ENCODE measurements around the gene DLGAP1. TPM values are rescaled to one million over a fixed set of nuclear protein-coding genes. Genes with fewer than 3 reads are reported as not detected.

DLGAP1 gene
- total RNA-seq, 2 experiments from 2014 or later: 0.31 to 0.36 TPM

DNA sequence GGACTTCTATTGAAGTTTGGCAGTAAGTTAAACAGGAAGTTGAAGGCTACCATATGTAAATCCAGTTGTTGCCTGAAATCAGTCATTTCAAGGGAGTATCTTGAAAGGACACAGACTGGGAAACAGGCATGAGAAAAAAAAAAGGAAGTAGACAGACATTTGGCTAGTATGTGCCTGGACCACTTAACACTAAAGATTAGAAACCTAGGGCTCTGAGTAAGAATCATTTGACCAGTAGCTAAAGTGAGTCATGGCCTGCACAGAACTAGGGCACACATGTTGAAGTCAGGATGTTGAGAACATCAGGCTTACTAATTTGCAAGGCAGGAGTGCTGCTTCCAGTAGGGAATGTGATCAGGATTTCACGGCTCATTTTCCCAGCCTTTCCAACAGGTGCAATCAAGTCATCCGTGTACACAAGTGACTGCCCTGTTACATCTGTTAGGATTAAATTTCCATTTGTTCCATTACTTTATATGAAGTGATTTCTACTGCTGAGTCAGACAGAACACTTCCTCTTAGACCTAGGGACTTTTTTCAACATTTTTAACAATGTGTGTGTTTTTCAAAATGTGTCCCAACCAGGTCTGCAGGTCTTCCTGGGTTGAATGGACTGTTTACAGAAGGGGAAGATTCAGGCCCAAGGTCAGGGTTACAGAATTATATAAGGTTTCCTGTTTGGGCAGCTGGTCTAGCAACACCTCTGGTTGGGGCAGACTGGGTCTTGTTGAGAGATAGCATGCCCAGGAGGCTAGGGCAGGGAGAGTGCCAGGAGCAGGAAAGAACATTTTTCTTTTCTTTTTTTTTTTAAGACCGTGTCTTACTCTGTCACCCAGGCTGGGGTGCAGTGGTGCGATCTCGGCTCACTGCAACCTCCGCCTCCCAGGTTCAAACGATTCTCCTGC is 859.5 kb downstream of the DLGAP1 start:
- intact Hi-C loops (cut with DNase I, micrococcal nuclease): loop anchor here (2.0 to 10.0 kb wide), 4 partner anchors 67 to 631 kb away; no protein-coding TSS in a partner anchor
- peak overlapping the region; percentile 89 to 98 for H3K27ac ChIP-seq (ENCODE audit: low read depth in 1 of 2, low read length in 2 of 2)
- peak in 6 of 14 experiments; percentile 11 to 78 (median 52) for DNase-seq
- no peaks in the 10 kb centered on the region for H3K27me3 Mint-ChIP-seq
- peaks cover 66% of the 10 kb centered on the region for H3K4me1 ChIP-seq (ENCODE audit: insufficient read depth, low read length)
- H3K36me3 Mint-ChIP-seq (ENCODE audit: low read depth): peaks cover 39% of the 10 kb centered on the region
- ChIA-PET CTCF (interaction anchor here (0.8 to 3.0 kb wide), 11 partner anchors 8 to 334 kb away, joined by 3 to 51 read pairs (median 12); partner anchors contain the start of genes MYL12B and TGIF1), POLR2A (interaction anchor here (0.6 to 5.6 kb wide), 17 partner anchors 10 to 349 kb away, joined by 3 to 185 read pairs (median 20); partner anchors contain the start of genes MYL12A, MYL12B and TGIF1)
- H3K36me3 ChIP-seq (ENCODE audit: insufficient read depth, low read length): peaks cover 4% of the 10 kb centered on the region
- no peaks in the 10 kb centered on the region for H3K9me3 Mint-ChIP-seq
- TF ChIP-seq, protein P1, sequence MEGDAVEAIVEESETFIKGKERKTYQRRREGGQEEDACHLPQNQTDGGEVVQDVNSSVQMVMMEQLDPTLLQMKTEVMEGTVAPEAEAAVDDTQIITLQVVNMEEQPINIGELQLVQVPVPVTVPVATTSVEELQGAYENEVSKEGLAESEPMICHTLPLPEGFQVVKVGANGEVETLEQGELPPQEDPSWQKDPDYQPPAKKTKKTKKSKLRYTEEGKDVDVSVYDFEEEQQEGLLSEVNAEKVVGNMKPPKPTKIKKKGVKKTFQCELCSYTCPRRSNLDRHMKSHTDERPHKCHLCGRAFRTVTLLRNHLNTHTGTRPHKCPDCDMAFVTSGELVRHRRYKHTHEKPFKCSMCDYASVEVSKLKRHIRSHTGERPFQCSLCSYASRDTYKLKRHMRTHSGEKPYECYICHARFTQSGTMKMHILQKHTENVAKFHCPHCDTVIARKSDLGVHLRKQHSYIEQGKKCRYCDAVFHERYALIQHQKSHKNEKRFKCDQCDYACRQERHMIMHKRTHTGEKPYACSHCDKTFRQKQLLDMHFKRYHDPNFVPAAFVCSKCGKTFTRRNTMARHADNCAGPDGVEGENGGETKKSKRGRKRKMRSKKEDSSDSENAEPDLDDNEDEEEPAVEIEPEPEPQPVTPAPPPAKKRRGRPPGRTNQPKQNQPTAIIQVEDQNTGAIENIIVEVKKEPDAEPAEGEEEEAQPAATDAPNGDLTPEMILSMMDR (IDR thresholded peaks at IDR 0.05): no peak
- peak overlapping the region; percentile 59 for H3K4me3 ChIP-seq (ENCODE audit: low read length)
- no peaks in the 10 kb centered on the region for H3K9me3 ChIP-seq (ENCODE audit: control insufficient read depth in 1 of 2, insufficient read depth in 1 of 2, low read length in 2 of 2)
- ATAC-seq (ENCODE audit: poor library complexity): no peak
- peak overlapping the region; percentile 100 for H3K27ac Mint-ChIP-seq
- H3K4me1 Mint-ChIP-seq (ENCODE audit: low read depth): peaks cover 59% of the 10 kb centered on the region
- H3K27me3 ChIP-seq (ENCODE audit: control insufficient read depth in 1 of 2, insufficient read depth in 2 of 2, low read length in 2 of 2): no peaks in the 10 kb centered on the region
- peak overlapping the region; percentile 94 for H3K4me3 Mint-ChIP-seq

GRCh38 chr18:3594760-3595368 is 860.2 kb downstream of the DLGAP1 start:
- H3K27ac ChIP-seq (ENCODE audit: low read depth in 1 of 2, low read length in 2 of 2): peak overlapping the region; percentile 89 to 98
- H3K27me3 ChIP-seq (ENCODE audit: control insufficient read depth in 1 of 2, insufficient read depth in 2 of 2, low read length in 2 of 2): no peaks in the 10 kb centered on the region
- peaks cover 66% of the 10 kb centered on the region for H3K4me1 ChIP-seq (ENCODE audit: insufficient read depth, low read length)
- no peaks in the 10 kb centered on the region for H3K27me3 Mint-ChIP-seq
- DNase-seq (peak in 6 of 14 experiments; percentile 4 to 64 (median 42)), ATAC-seq (ENCODE audit: poor library complexity) (no peak)
- TF ChIP-seq, protein P1 (IDR thresholded peaks at IDR 0.05): no peak
- peaks cover 4% of the 10 kb centered on the region for H3K36me3 ChIP-seq (ENCODE audit: insufficient read depth, low read length)
- peaks cover 59% of the 10 kb centered on the region for H3K4me1 Mint-ChIP-seq (ENCODE audit: low read depth)
- intact Hi-C loops (cut with DNase I, micrococcal nuclease): loop anchor here (1.0 to 10.0 kb wide), 10 partner anchors 9 to 630 kb away; no protein-coding TSS in a partner anchor
- ChIA-PET CTCF (interaction anchor here (0.6 to 3.0 kb wide), 19 partner anchors 8 to 610 kb away, joined by 3 to 51 read pairs (median 6); partner anchors contain the start of gene TGIF1), POLR2A (interaction anchor here (0.8 to 5.6 kb wide), 38 partner anchors 9 to 1702 kb away, joined by 3 to 185 read pairs (median 6); partner anchors contain the start of genes METTL4, MYL12A, MYL12B and NDC80)
- no peaks in the 10 kb centered on the region for H3K9me3 ChIP-seq (ENCODE audit: control insufficient read depth in 1 of 2, insufficient read depth in 1 of 2, low read length in 2 of 2)
- peak overlapping the region; percentile 59 for H3K4me3 ChIP-seq (ENCODE audit: low read length)
- H3K36me3 Mint-ChIP-seq (ENCODE audit: low read depth): peaks cover 39% of the 10 kb centered on the region
- peak overlapping the region; percentile 100 for H3K27ac Mint-ChIP-seq
- H3K9me3 Mint-ChIP-seq: no peaks in the 10 kb centered on the region
- peak overlapping the region; percentile 94 for H3K4me3 Mint-ChIP-seq

All from CD4-positive, alpha-beta T cell (primary cell).